Osteoblast (primary cell): ENCODE measurements around the gene SIMC1. TPM values are rescaled to one million over a fixed set of nuclear protein-coding genes. Genes with fewer than 3 reads are reported as not detected.

Source experiments
- DNase-seq: peaks from one replicate; pipeline ENCODE4 v3.0.0; 2011; ENCODE audit warnings: low spot score, mixed read lengths; ENCODE audit not compliant: insufficient read length; ENCODE audit errors: missing footprints
- H2AFZ ChIP-seq: 2 replicates; pipeline ENCODE4 v1.6.0; 2011; ENCODE audit warnings: mild to moderate bottlenecking, low read length
- H3K27ac ChIP-seq: 2 replicates; pipeline ENCODE4 v1.5.1; 2011; ENCODE audit warnings: mild to moderate bottlenecking, low read depth, low read length, moderate library complexity
- H3K27me3 ChIP-seq: 2 replicates; pipeline ENCODE4 v1.6.0; 2012; ENCODE audit warnings: mild to moderate bottlenecking, control low read depth, inconsistent platforms, low read length, moderate library complexity; ENCODE audit not compliant: insufficient read depth
- H3K36me3 ChIP-seq: 2 replicates; pipeline ENCODE4 v1.5.1; 2011; ENCODE audit warnings: mild to moderate bottlenecking, low read length, control low read depth, moderate library complexity; ENCODE audit not compliant: insufficient read depth
- H3K4me1 ChIP-seq: 2 replicates; pipeline ENCODE4 v1.5.1; 2011; ENCODE audit warnings: mild to moderate bottlenecking, low read length, control low read depth, moderate library complexity; ENCODE audit not compliant: insufficient read depth
- H3K4me2 ChIP-seq: 2 replicates; pipeline ENCODE4 v1.6.0; 2011; ENCODE audit warnings: mild to moderate bottlenecking, low read length; ENCODE audit not compliant: insufficient read depth
- H3K4me3 ChIP-seq: fragments of 200-600 bp; sonication (generic); 3 replicates; pipeline ENCODE4 v1.5.1; 2012; ENCODE audit warnings: mild to moderate bottlenecking, low read length, inconsistent platforms; ENCODE audit not compliant: insufficient read depth
- H3K79me2 ChIP-seq: 2 replicates; pipeline ENCODE4 v1.6.0; 2012; ENCODE audit warnings: mild to moderate bottlenecking, low read length, control low read depth, inconsistent platforms; ENCODE audit not compliant: insufficient read depth
- H3K9me3 ChIP-seq: 2 replicates; pipeline ENCODE4 v1.5.1; 2011; ENCODE audit warnings: low read depth, low read length, control low read depth
- H4K20me1 ChIP-seq: 2 replicates; pipeline ENCODE4 v1.6.0; 2012; ENCODE audit warnings: mild to moderate bottlenecking, low read length, control low read depth; ENCODE audit not compliant: insufficient read depth
- total RNA-seq: library from RNA; depleted of rRNA; stranded (reverse); fragments of >200 nt; gene quantifications from 2 replicates; pipeline ENCODE4 v1.2.3, GENCODE V29; 2012
- TF ChIP-seq, protein P1 (sequence below): IDR thresholded peaks from 2 replicates; pipeline ENCODE4 v1.5.1; 2011; ENCODE audit warnings: mild to moderate bottlenecking, low read depth, low read length, moderate library complexity; ENCODE audit errors: extremely low read depth

SIMC1 gene
- total RNA-seq, 1 donor = 5.1 TPM

DNA sequence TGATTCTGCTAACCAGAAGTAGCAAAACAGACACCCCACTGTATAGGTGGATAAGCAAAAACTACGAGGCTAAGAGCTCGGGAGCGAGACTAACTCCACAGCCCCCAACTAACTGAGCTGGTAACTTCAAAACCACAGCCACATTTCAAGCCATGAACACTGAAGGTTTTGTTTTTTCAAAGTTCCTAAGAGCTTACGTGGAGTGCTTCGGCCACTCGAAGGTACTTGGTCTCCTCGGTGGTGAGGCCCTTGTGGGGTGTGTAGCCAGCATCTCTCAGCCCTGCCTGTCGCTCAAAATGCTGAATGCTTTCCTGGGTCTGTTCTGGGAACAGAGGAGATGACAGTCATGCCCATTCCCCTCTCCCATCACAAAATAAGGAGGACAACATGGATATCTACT is 112.2 kb downstream of the SIMC1 start:
- TF ChIP-seq, protein P1, sequence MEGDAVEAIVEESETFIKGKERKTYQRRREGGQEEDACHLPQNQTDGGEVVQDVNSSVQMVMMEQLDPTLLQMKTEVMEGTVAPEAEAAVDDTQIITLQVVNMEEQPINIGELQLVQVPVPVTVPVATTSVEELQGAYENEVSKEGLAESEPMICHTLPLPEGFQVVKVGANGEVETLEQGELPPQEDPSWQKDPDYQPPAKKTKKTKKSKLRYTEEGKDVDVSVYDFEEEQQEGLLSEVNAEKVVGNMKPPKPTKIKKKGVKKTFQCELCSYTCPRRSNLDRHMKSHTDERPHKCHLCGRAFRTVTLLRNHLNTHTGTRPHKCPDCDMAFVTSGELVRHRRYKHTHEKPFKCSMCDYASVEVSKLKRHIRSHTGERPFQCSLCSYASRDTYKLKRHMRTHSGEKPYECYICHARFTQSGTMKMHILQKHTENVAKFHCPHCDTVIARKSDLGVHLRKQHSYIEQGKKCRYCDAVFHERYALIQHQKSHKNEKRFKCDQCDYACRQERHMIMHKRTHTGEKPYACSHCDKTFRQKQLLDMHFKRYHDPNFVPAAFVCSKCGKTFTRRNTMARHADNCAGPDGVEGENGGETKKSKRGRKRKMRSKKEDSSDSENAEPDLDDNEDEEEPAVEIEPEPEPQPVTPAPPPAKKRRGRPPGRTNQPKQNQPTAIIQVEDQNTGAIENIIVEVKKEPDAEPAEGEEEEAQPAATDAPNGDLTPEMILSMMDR = no peak
- Histone ChIP-seq H3K36me3 (peaks cover 80% of the 10 kb centered on the region), H3K4me3 (no peak overlapping the region), H3K27me3 (no peaks in the 10 kb centered on the region), H3K9me3 (no peaks in the 10 kb centered on the region), H3K4me1 (no peaks in the 10 kb centered on the region), H3K27ac (no peak overlapping the region), H3K79me2 (peaks cover 44% of the 10 kb centered on the region), H2AFZ (no peak overlapping the region), H3K4me2 (no peak overlapping the region), H4K20me1 (peaks cover 25% of the 10 kb centered on the region)
- no peak for DNase-seq

DNA sequence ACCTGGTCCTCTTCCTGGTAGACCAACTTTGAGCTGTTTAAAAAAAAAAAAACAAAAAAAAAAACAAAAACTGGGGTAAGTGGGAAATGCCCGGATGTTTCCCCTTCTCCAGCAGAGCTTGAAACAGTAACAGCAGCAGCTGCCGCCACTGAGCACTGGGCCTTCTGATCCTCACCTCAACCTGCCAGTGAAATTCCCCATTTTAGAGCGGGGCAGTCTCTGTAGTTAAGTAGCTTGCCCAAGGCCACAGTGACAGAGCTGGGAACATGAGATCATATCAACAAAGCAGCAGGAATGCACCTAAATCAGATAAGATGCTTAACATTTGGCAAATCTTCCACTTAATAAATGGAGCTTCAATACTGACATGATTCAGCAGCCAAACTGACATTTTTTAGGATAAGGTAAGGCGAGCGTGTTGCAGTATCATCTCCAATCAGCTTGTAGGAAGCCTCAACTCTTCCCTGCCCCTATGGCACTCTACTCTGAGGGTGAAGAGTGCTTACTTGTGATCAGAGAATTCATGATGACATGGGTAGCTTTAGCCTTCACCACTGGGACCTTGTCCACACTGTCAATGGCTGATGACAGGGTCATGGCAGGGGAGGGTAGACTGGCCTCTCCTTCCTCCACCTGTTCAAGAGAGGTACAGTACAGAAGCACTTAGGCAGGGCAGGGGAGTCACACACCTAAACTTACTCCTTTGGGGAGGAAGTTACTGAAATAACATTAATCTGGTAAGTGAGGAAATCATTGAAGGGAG is 114.1 kb downstream of the SIMC1 start:
- H4K20me1 ChIP-seq = peaks cover 37% of the 10 kb centered on the region
- TF ChIP-seq, protein P1 = no peak
- peaks cover 71% of the 10 kb centered on the region for H3K36me3 ChIP-seq

DNA sequence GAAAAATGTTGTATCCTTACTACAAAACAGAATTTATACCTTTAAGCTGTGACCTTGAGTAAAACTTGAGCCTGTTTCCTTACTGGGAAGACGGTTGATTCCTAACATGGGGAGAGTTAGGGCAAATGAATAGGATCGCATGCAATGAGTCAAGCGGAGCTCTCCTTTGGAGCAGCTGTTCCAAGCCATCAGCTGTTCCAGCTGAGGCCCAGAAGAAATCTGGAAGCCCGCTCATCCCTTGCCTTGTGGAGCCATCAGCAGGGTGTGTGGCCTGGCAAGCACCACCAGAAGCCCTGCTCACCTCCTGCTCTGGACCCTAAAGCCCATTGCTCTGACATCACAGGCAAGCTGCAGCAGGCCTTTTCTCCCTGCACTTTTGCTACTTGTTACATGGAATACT is 115.3 kb downstream of the SIMC1 start:
- H3K36me3 ChIP-seq = peaks cover 67% of the 10 kb centered on the region

More for the DNA sequence above, 114.1 kb downstream of the SIMC1 start:
- H3K27me3 ChIP-seq = no peaks in the 10 kb centered on the region
- H3K4me1 ChIP-seq = no peaks in the 10 kb centered on the region
- no peaks in the 10 kb centered on the region for H3K9me3 ChIP-seq
- no peak overlapping the region for H3K27ac ChIP-seq
- DNase-seq = no peak
- H3K4me3 ChIP-seq = no peak overlapping the region
- H3K4me2 ChIP-seq = no peak overlapping the region
- H3K79me2 ChIP-seq = peaks cover 62% of the 10 kb centered on the region
- H2AFZ ChIP-seq = no peak overlapping the region

More for the DNA sequence above, 115.3 kb downstream of the SIMC1 start:
- H3K79me2 ChIP-seq = peaks cover 75% of the 10 kb centered on the region
- H3K4me3 ChIP-seq = no peak overlapping the region
- H3K9me3 ChIP-seq = no peaks in the 10 kb centered on the region
- H3K27ac ChIP-seq = no peak overlapping the region
- no peak overlapping the region for H3K4me2 ChIP-seq
- no peaks in the 10 kb centered on the region for H3K4me1 ChIP-seq
- H2AFZ ChIP-seq = no peak overlapping the region
- H4K20me1 ChIP-seq = peaks cover 43% of the 10 kb centered on the region
- DNase-seq = no peak
- TF ChIP-seq, protein P1 = no peak
- no peaks in the 10 kb centered on the region for H3K27me3 ChIP-seq
